Cardiac muscle cell (in vitro differentiated cells and primary cell): ENCODE measurements around the gene ZNF302. TPM values are rescaled to one million over a fixed set of nuclear protein-coding genes. Genes with fewer than 3 reads are reported as not detected.

Experiments used
- DNase-seq, 2 donors: peaks; one replicate each; pipeline versions ENCODE4 v3.0.0 to v3.0.0-alpha.2; 2010 to 2017; ENCODE audit warnings: low read depth in 1 of 2, low spot score in 1 of 2
- H3K27ac ChIP-seq: fragments of 200-600 bp; sonication (generic); 2 replicates; pipeline ENCODE4 v1.5.1; 2016
- H3K27me3 ChIP-seq: fragments of 200-600 bp; sonication (generic); 2 replicates; pipeline ENCODE4 v1.6.0; 2016; ENCODE audit warnings: control low read depth
- H3K36me3 ChIP-seq: fragments of 200-600 bp; sonication (generic); 2 replicates; pipeline ENCODE4 v1.5.1; 2016; ENCODE audit warnings: control low read depth
- H3K4me1 ChIP-seq: fragments of 200-600 bp; sonication (generic); 2 replicates; pipeline ENCODE4 v1.8.1; 2017; ENCODE audit warnings: low read depth, mild to moderate bottlenecking, mixed run types
- H3K4me3 ChIP-seq: fragments of 200-600 bp; sonication (generic); 2 replicates; pipeline ENCODE4 v1.5.1; 2016; ENCODE audit warnings: mild to moderate bottlenecking
- H3K9me3 ChIP-seq: fragments of 200-600 bp; sonication (generic); 2 replicates; pipeline ENCODE4 v1.5.1; 2017; ENCODE audit warnings: low read depth, mild to moderate bottlenecking, control low read depth
- CTCF ChIP-seq: IDR thresholded peaks from 2 replicates; pipeline ENCODE4 v1.5.1; 2012; ENCODE audit warnings: low read depth, mild to moderate bottlenecking, low read length
- polyA plus RNA-seq: library from polyadenylated mRNA; unstranded; fragments of >200 nt; fragmentation: Nextera tagmentation; extraction: Ambion mirVana; gene quantifications from 2 replicates; pipeline ENCODE4 v1.2.1, GENCODE V29; 2016
- total RNA-seq: library from RNA; depleted of rRNA; stranded (reverse); fragments of >200 nt; gene quantifications from 2 replicates; pipeline ENCODE4 v1.2.3, GENCODE V29; 2016

Gene ZNF302
- total and polyA plus RNA-seq, 2 experiments from 2014 or later: 59.1 to 60.6 TPM

GRCh38 chr19:34715357-34715756 is 37.9 kb downstream of the ZNF302 start:
- no peak for TF ChIP-seq CTCF
- Histone ChIP-seq H3K4me1 (no peaks in the 10 kb centered on the region), H3K27me3 (no peaks in the 10 kb centered on the region), H3K27ac (no peak overlapping the region), H3K36me3 (no peaks in the 10 kb centered on the region), H3K9me3 (no peaks in the 10 kb centered on the region), H3K4me3 (no peak overlapping the region)
- no peak for DNase-seq

GRCh38 chr19:34722353-34722752 is 44.9 kb downstream of the ZNF302 start:
- DNase-seq: no peak
- no peak overlapping the region for H3K4me3 ChIP-seq
- H3K27ac ChIP-seq: no peak overlapping the region
- no peaks in the 10 kb centered on the region for H3K36me3 ChIP-seq
- H3K4me1 ChIP-seq: no peaks in the 10 kb centered on the region
- no peaks in the 10 kb centered on the region for H3K9me3 ChIP-seq
- no peak for TF ChIP-seq CTCF
- H3K27me3 ChIP-seq: no peaks in the 10 kb centered on the region

- no peak overlapping the region for H3K27ac ChIP-seq
- H3K27me3 ChIP-seq: no peaks in the 10 kb centered on the region
- no peak overlapping the region for H3K4me3 ChIP-seq
- DNase-seq: no peak
- no peaks in the 10 kb centered on the region for H3K4me1 ChIP-seq
- no peak for TF ChIP-seq CTCF
- H3K9me3 ChIP-seq: no peaks in the 10 kb centered on the region
- no peaks in the 10 kb centered on the region for H3K36me3 ChIP-seq
Observed at GRCh38 chr19:34725400-34725799, 47.9 kb downstream of the ZNF302 start.

DNA sequence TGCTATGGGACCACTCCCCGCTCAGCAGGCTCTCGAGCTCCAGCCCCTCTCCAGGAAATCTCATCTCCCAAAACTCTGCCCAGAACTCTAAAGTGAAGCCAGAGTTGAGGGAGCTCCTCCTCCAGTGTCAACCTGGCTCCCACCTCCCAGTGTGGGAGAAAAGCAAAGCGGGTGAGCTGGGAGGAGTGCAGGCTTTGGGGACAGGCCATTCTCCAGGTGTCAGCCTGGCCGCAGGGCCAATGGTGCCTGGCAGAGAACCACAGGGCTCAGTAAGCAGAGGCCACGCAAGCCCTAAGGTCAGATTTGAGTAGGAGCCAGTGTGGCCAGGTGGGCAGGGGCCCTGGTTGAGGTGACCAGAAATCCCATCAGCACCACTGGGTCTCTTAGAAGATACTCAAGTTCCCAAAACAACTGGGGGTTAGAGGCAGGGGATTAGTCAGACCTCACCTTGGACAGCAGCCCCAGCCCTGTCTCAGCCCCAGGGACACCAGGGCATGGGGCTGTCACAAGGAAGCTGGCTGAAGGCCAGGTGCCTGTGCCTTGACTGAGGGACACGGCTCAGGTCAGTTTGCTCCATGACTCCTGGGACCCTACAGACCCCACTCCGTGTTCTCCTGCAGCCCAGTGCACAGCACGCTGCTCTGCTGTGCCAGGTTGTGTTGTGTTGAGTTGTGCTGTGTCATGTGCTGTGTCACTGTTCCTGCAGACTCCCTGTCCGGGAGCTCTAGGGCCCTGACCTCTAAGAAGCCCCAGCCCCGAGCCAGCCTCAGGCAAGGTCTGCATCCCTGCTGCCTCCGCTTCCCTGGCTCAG is 53.7 kb downstream of the ZNF302 start:
- Histone ChIP-seq H3K27ac (no peak overlapping the region), H3K27me3 (no peaks in the 10 kb centered on the region), H3K36me3 (no peaks in the 10 kb centered on the region), H3K4me3 (no peak overlapping the region), H3K4me1 (peaks cover 10% of the 10 kb centered on the region), H3K9me3 (no peaks in the 10 kb centered on the region)
- TF ChIP-seq CTCF: no peak
- no peak for DNase-seq

DNA sequence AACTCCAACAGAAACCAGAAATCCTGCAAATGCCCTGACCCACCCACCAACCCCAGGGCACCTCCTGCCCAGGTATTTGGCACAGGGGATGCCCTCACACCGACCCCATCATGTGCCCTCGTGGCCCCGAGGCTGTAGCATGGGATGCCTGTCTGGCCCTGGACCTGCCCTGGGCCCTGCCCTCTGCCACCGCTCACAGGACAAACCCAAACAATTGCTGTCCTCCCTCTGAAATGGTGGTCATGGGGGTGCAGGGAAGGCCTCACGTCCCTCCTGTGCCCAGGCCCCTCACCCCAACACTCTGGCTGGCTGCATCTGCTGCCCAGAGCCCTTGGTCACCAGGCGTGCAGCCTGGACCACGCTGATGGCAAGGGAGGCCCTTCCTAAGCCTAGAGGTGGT is 54.5 kb downstream of the ZNF302 start:
- H3K27ac ChIP-seq: no peak overlapping the region
- no peak overlapping the region for H3K4me3 ChIP-seq
- no peaks in the 10 kb centered on the region for H3K27me3 ChIP-seq
- H3K9me3 ChIP-seq: no peaks in the 10 kb centered on the region
- no peak for TF ChIP-seq CTCF
- H3K4me1 ChIP-seq: peaks cover 10% of the 10 kb centered on the region
- no peak for DNase-seq
- H3K36me3 ChIP-seq: no peaks in the 10 kb centered on the region
